GM12874 (cell line): ENCODE data around the gene GZMA.

Experiments
- CTCF ChIP-seq: IDR thresholded peaks from 2 replicates; pipeline ENCODE4 v1.5.1; 2011; ENCODE audit warnings: low read depth, mild to moderate bottlenecking, control low read depth, low read length, moderate library complexity; ENCODE audit not compliant: insufficient read depth

GZMA gene

GRCh38 chr5:55102348-55102747 lies at the start of gene GZMA:
Gene GZMA (plus strand): TSS chr5:55102646. CDS start chr5:55102683, 37 bp downstream.
- no peak for TF ChIP-seq CTCF

- TF ChIP-seq CTCF: no peak
Measured at GRCh38 chr5:55055183-55055582, 47.3 kb upstream of the GZMA start.

GRCh38 chr5:55062039-55062779 lies 40.2 kb upstream of the GZMA start:
- no peak for TF ChIP-seq CTCF

- no peak for TF ChIP-seq CTCF
Measured at GRCh38 chr5:55063220-55063863, 39.1 kb upstream of the GZMA start.

- TF ChIP-seq CTCF: no peak
Measured at GRCh38 chr5:55063899-55064298, 38.5 kb upstream of the GZMA start.

- no peak for TF ChIP-seq CTCF
Measured at GRCh38 chr5:55064523-55064922, 37.9 kb upstream of the GZMA start.

GRCh38 chr5:55066277-55066676 lies 36.2 kb upstream of the GZMA start:
- no peak for TF ChIP-seq CTCF
